T-helper 1 cell (primary cell): ENCODE measurements around the gene TYK2.

ENCODE experiments used
- DNase-seq, 5 donors: peaks; one replicate each; pipeline ENCODE4 v3.0.0-alpha.2; 2012 to 2020

Gene TYK2

DNA sequence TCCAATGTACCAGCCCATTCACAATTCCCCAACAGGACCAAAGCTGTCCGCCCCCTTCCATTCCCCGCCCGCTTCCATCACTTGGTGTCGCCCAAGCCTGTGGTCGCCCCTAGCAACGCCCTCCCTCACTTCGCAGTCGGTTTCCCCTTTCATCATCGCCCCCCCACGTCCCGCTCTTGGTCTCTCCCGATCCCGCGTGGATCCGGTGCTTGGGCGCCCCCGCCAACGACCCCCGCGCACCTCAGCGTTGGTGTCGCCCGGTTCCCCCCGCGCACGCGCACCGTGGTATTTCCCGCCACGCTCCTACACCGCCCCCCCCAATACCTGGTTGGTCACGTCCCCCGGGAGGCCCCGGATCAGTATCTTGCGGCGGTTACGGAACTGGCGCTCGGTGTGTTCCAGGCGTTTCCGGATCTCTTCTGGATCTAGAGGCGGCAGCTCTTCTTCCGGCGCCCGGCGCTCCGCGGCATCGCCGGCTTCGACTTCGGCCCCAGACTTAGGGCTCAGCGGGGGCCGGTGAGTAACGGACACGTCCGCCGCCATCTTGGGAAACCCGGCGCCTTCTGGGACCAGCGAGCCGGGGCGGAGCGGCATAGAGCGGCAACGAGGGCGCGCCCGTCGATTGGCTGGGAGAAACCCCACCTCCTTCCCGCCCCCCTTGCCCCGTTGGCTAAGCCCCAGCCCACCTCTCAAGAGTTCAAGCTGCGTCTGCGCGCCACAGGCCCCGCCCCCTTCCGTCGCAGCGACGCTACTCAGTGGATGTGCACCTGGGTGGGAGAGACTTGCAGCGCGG is 47.2 kb downstream of the TYK2 start, which contains the start of gene RAVER1:
TSS of gene RAVER1 (minus strand) at position 565 of the 793 bp plus-strand sequence. CDS start at position 543, 22 bp downstream.
- DNase-seq, result peak; percentile 97 to 98 (median 98)

- DNase-seq, result no peak
Observed at GRCh38 chr19:10332158-10332964, 48.0 kb downstream of the TYK2 start.

DNA sequence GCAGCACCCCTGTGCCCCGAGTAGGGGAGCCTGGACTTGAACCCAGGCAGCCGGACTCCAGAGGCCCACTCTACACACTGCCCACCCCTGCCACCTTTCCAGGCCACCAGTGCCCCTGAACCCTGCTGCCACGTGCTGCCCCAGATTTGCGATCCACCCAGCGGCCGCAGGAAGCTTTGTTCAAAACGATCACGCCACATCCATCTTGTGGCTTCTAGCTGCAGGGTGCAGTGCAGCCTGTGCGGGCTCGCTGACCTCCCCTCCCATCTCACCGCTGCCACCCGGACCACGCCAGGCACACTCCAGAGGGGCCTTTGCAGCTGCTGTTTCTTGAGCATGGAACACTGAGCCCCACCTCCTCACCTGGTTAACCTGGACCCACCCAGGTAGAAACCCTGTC is 50.8 kb downstream of the TYK2 start:
- DNase-seq, result no peak

- DNase-seq, result no peak
Observed at GRCh38 chr19:10328558-10329429, 51.6 kb downstream of the TYK2 start.

DNA sequence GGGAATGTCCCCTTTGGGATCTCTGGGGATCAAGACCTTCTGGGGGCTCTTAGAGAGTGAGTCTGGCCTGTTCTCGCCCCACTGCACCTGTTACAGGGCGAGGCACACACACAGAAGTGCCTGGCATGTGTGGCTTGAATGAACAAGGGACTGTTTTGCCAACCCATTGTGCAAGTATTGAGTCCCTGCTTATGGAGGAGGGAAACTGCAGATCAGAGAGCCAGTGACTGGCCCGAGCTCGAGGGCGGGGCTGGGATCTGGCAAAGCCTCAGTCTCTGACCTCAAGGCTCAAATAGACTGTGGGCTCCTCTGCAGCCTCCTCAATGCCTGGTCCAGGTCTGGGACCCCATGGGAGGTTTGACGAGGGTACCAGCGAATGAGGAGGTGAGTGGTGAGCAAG is 52.6 kb downstream of the TYK2 start:
- DNase-seq, result no peak

DNA sequence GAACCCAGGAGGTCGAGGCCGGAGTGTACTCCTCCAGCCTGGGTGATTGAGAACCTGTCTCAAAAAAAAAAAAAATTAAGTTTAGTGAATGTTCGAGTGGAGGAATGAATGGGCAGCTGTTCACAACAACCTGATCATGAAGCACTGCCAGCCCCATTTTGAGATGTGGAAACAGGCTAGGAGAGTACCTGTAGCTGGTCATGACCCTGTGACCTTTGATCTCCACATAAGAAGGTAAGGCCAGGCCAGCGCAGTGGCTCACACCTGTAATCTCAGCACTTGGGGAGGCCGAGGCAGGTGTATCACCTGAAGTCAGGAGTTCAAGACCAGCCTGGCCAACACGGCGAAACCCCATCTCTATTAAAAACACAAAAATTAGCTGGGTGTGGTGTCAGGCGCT is 54.6 kb downstream of the TYK2 start:
- no peak for DNase-seq

DNA sequence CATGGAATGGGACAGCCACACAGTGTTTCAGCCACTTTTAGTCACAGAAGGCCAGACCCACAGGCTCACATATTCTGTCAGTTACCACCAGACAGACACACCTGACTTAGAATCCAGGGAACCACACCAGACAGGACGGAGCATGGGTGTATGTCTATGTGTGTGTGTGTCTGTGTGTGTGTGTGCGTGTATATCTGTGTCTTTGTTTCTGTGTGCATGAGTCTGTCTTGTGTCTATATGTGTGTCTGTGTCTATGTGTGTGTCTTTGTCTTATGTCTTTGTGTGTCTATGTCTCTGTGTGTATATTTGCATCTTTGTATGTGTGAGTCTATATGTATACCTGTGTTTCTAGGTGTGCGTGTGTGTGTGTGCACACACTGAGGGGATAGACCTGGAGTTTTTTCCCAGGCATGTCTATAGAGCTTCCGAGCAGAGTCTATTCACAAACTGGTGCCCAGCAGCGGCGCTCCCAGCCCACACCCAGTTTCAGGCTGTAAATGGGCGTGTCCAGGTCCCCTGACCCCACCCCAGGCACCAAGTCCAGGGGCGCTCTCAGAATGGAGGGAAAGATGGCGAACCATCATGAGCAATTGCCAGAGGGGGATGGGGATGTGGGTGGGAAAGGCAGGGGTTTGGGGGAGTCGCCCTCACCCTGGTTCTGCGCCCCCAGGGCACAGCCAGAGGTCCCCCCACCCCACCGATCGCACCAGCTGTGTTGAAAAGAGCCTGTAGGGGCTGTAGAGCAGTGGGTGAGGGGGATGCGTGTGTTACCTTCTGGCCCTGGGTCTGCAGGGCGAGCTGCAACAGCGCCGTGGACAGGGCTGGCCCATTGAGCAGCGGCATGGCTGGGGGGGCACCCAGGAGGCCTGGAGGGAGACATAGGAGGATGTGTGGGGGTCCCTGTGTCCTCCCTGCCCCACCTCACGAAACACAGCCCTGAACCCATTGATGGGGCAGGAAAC is 58.2 kb downstream of the TYK2 start:
- no peak for DNase-seq

GRCh38 chr19:10321417-10321797 is 59.0 kb downstream of the TYK2 start:
- no peak for DNase-seq

DNA sequence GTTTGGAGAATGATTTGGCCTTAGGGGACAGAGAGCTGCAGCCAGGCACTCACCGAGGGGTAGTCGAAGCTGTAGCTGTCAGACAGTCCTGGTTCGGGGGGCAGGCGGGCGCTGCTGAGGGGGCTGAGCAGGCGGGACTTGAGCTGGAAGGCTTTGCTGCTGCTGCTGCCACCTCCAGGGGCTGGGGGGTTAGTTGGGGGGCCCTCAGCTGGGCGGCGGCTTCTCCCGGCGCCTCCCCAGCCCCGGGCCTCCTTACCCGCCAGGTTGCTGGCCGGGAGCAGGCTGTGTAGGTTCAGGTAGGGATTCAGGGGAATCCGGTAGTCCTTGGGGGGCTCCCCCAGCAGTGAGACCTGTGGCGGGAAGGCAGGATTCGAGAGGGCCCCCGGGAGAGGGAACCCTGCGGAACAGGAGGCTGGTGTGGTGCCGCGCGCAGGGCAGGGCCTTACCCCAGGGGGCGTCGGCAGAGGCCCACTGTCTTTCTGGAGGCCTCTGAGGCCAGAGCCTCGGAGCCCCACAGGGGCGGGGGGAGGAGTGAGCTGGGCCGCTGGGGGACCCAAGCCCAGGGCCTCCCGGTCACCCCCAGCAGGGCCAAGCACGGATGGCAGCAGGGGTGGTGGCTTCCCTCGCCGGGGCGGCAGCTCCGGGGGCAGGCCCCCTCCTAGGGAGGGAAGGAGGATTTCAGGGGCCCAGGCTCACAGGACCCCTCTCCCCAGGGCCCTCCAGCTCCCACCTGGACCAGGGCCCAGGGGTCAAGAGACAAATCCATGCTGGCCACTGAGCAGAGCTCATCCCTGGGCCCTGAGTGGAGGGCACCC is 59.6 kb downstream of the TYK2 start:
- no peak for DNase-seq

- DNase-seq, result no peak
Observed at GRCh38 chr19:10318807-10319682, 61.3 kb downstream of the TYK2 start.

- no peak for DNase-seq
Observed at GRCh38 chr19:10317857-10318462, 62.4 kb downstream of the TYK2 start.

GRCh38 chr19:10317045-10317856 is 63.1 kb downstream of the TYK2 start:
- no peak for DNase-seq

GRCh38 chr19:10316229-10317044 is 63.9 kb downstream of the TYK2 start:
- no peak for DNase-seq

- DNase-seq, result peak; percentile 80 to 90 (median 87)
Observed at GRCh38 chr19:10315335-10316214, 64.8 kb downstream of the TYK2 start, which contains the start of gene FDX2. TSS of gene FDX2 (minus strand) at chr19:10316015. CDS start at chr19:10315996, 19 bp downstream.

DNA sequence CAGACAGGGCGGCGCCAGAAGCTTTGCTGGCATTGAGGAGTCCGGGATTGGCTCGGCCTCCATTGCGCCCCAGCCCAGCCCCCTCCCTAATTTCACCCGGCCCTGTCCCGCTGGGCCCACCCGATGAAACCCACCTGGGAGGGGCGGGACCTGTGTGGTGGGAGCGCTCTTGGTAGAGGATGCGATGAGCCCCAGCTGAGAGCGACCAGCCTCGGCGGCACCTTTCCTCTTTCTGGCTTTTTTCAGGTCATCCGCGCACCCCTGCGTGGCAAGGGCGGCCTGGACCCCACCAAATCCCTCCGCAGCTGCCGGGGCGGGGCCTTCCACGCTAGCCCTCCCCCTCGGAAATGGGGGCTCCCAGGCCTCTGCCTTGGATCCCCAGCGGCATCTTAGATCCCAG is 70.9 kb downstream of the TYK2 start, which contains the start of gene ZGLP1:
TSS of gene ZGLP1 (minus strand) at position 393 of the 400 bp plus-strand sequence.
- no peak for DNase-seq

DNA sequence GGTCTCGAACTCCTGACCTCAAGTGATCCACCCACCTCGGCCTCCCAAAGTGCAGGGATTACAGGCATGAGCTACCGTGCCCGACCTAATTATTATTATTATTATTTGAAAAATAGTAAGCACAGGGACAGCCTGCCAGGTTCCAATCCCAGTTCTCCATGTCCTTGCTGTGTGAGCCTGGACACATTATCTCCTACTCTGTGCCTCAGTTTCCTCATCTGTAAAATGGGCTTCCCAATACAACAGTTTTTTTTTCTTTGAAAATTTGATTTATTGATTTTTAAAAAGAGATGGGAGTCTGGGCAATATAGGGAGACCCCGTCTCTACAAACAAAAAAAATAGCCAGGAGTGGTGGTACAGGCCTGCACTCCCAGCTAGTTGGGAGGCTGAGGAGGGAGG is 74.0 kb downstream of the TYK2 start:
- no peak for DNase-seq
